Left lung (tissue), 10 donors: Measurements from ENCODE around the gene IL1B. TPM values are rescaled to one million over a fixed set of nuclear protein-coding genes. Genes with fewer than 3 reads are reported as not detected.
"Not testable (repeated sequence)": the region's sequence is repeated elsewhere in the genome, so short reads cannot be mapped to it uniquely, and the experiment has no call there.

ENCODE experiments used
- ATAC-seq: fragments of 200-7000 bp; cut with Tn5 transposase; one replicate; pipeline ENCODE4 v1.9.1; 2020; ENCODE audit warnings: moderate library complexity
- DNase-seq, 4 donors: peaks; one replicate each; pipeline ENCODE4 v3.0.0-alpha.2; 2013 to 2020
- H3K27ac ChIP-seq, 2 donors: fragments of 200-600 bp; sonication (generic) in 1 of 2; one replicate each; pipeline versions ENCODE4 v1.5.0 to v1.8.0; 2020 to 2021
- H3K27me3 ChIP-seq, 2 donors: fragments of 200-600 bp; sonication (generic) in 1 of 2; one replicate each; pipeline versions ENCODE4 v1.5.0 to v1.8.0; 2020 to 2021
- H3K36me3 ChIP-seq, 2 donors: fragments of 200-600 bp; sonication (generic) in 1 of 2; one replicate each; pipeline versions ENCODE4 v1.5.0 to v1.8.0; 2020 to 2021
- H3K4me1 ChIP-seq, 2 donors: fragments of 200-600 bp; one replicate each; pipeline ENCODE4 v1.8.0; 2021
- H3K4me3 ChIP-seq, 2 donors: fragments of 200-600 bp; sonication (generic) in 1 of 2; one replicate each; pipeline versions ENCODE4 v1.5.0 to v1.8.0; 2020 to 2021; ENCODE audit warnings: mild to moderate bottlenecking in 1 of 2
- H3K9me3 ChIP-seq, 2 donors: fragments of 200-600 bp; sonication (generic) in 1 of 2; one replicate each; pipeline versions ENCODE4 v1.5.0 to v1.8.0; 2020 to 2021
- intact Hi-C, 2 donors: fragments of 100-400 bp; cut with DNase I; formaldehyde crosslinking; loops; one replicate each; pipeline versions ENCODE4 v1.11.2 to v1.14.2; 2022
- polyA plus RNA-seq, 6 donors: library from polyadenylated mRNA; unstranded; fragments of 120-200 nt; gene quantifications; one replicate each; pipeline ENCODE4 v1.2.1, GENCODE V29; 2013; ENCODE audit not compliant: insufficient read length in 6 of 6
- total RNA-seq, 2 donors: library from RNA; stranded (reverse); fragmentation: NEBNext Ultra II Directional; extraction: Animal tissue kit (Norgen Biotek cat#: 25700); gene quantifications; one replicate each; pipeline ENCODE4 v1.2.1, GENCODE V29; 2021
- TF ChIP-seq, protein P1 (sequence below), 2 donors: fragments of 200-600 bp; sonication (generic) in 1 of 2; IDR thresholded peaks; one replicate each; pipeline versions ENCODE4 v1.5.0 to v1.8.0; 2021; ENCODE audit warnings: antibody characterized with exemption in 2 of 2
- donor health status: DM: no; HTN: yes; CAD: no.
- donor health status: DM: no; HTN: no; CAD: no.

The IL1B gene
- total and polyA plus RNA-seq, 8 donors = 0.58 to 38.1 (median 2.2) TPM

GRCh38 chr2:112867701-112868631 lies 31.4 kb upstream of the IL1B start:
- TF ChIP-seq, protein P1, sequence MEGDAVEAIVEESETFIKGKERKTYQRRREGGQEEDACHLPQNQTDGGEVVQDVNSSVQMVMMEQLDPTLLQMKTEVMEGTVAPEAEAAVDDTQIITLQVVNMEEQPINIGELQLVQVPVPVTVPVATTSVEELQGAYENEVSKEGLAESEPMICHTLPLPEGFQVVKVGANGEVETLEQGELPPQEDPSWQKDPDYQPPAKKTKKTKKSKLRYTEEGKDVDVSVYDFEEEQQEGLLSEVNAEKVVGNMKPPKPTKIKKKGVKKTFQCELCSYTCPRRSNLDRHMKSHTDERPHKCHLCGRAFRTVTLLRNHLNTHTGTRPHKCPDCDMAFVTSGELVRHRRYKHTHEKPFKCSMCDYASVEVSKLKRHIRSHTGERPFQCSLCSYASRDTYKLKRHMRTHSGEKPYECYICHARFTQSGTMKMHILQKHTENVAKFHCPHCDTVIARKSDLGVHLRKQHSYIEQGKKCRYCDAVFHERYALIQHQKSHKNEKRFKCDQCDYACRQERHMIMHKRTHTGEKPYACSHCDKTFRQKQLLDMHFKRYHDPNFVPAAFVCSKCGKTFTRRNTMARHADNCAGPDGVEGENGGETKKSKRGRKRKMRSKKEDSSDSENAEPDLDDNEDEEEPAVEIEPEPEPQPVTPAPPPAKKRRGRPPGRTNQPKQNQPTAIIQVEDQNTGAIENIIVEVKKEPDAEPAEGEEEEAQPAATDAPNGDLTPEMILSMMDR (IDR thresholded peaks at IDR 0.05) = no peak
- no peak for DNase-seq
- Histone ChIP-seq H3K4me1 (peaks cover 0 to 27% of the 10 kb centered on the region in 2 donors), H3K27ac (no peak overlapping the region), H3K36me3 (no peaks in the 10 kb centered on the region), H3K27me3 (no peaks in the 10 kb centered on the region), H3K4me3 (no peak overlapping the region), H3K9me3 (no peaks in the 10 kb centered on the region)
- ATAC-seq = no peak
- intact Hi-C loops = no loop called here

DNA sequence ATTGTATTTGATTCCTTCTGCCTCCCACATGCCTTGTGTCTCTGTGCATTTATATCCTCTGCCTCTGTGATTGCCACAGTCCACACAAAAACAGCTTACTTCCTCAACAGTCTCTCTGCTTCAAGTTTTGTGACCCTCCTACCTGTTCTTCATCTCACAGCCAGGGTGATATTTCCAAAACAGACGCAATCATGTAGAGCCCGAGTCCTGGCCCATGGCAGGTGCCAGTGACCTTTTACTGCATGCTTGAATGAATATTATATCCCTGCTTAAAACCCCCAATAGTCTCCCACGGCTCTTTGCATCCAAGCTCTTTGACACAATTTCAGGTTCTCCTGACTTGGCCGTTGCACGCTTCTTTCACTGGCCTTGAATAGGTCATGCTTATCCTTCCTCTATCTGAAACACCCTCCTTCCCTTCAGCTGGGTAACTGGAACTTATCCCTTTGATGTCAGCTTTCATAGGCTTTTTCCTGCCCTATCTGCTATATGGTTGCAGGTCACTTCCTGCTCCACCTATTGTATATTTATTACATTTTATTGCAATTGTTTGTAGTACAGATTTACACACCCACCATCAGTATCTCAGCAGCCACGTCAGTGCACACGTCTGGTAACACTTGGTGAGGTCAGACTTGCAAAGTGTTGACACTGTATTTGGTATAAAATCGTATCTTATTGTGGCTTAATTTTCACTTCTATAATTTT lies 29.7 kb upstream of the IL1B start:
- ATAC-seq (no peak), DNase-seq (no peak)
- Histone ChIP-seq H3K36me3 (no peaks in the 10 kb centered on the region), H3K27me3 (no peaks in the 10 kb centered on the region), H3K27ac (no peak overlapping the region), H3K9me3 (peaks cover 0 to 9% of the 10 kb centered on the region in 2 donors), H3K4me3 (no peak overlapping the region), H3K4me1 (peaks cover 0 to 24% of the 10 kb centered on the region in 2 donors)
- TF ChIP-seq, protein P1 (IDR thresholded peaks at IDR 0.05) = no peak
- intact Hi-C loops = no loop called here

GRCh38 chr2:112864072-112864471 lies 27.5 kb upstream of the IL1B start:
- Histone ChIP-seq H3K4me3 (no peak overlapping the region), H3K27me3 (no peaks in the 10 kb centered on the region), H3K36me3 (no peaks in the 10 kb centered on the region), H3K9me3 (peaks cover 5 to 29% of the 10 kb centered on the region in 2 donors), H3K4me1 (peaks cover 0 to 2% of the 10 kb centered on the region in 2 donors), H3K27ac (no peak overlapping the region)
- DNase-seq (no peak), ATAC-seq (no peak)
- TF ChIP-seq, protein P1 (IDR thresholded peaks at IDR 0.05) = no peak
- intact Hi-C loops = no loop called here

DNA sequence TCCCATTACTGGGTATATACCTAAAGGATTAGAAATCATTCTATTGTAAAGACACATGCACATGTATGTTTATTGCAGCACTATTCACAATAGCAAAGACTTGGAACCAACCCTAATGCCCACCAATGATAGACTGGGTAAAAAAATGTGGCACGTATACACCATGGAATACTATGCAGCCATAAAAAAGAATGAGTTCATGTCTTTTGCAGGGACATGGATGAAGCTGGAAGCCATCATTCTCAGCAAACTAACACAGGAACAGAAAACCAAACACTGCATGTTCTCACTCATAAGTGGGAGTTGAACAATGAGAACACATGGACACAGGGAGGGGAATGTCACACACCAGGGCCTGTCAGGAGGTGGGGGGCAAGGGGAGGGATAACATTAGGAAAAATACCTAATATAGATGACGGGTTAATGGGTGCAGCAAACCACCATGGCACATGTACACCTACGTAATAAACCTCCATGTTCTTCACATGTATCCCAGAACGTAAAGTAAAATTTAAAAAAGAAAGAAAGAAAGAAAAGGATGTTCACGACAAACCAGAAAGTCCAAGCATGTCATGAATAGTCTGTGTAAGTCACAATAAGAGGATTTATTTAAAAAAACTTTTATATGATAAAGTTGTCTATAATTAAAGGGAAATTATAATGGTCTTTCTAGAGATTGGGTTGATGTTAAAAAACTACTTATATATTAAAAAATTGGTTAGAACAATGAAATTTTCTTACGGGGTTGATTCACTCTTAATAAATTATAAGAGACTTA lies 23.0 kb upstream of the IL1B start:
- H3K36me3 ChIP-seq, H3K27me3 ChIP-seq, ATAC-seq, H3K4me1 ChIP-seq, H3K4me3 ChIP-seq, intact Hi-C loops, H3K27ac ChIP-seq, DNase-seq: not testable (repeated sequence)
- H3K9me3 ChIP-seq = peaks cover 5 to 39% of the 10 kb centered on the region in 2 donors

- Histone ChIP-seq H3K4me3 (no peak overlapping the region), H3K27me3 (no peaks in the 10 kb centered on the region), H3K4me1 (no peaks in the 10 kb centered on the region), H3K36me3 (no peaks in the 10 kb centered on the region), H3K9me3 (no peaks in the 10 kb centered on the region), H3K27ac (no peak overlapping the region)
- ATAC-seq (no peak), DNase-seq (no peak)
- intact Hi-C loops = no loop called here
- TF ChIP-seq, protein P1 (IDR thresholded peaks at IDR 0.05) = no peak
These were observed 14.0 kb upstream of the IL1B start for GRCh38 chr2:112850588-112850987.
